Psoas muscle (tissue), 8 donors: ENCODE results near the gene PFAS. TPM values are rescaled to one million over a fixed set of nuclear protein-coding genes. Genes with fewer than 3 reads are reported as not detected.

Experiments used
- ATAC-seq, 4 donors: fragments of 200-7000 bp; cut with Tn5 transposase; one replicate each; pipeline ENCODE4 v1.9.1; 2020; ENCODE audit warnings: moderate library complexity in 3 of 4, mild to moderate bottlenecking in 2 of 4
- DNase-seq, 2 donors: peaks; one replicate each; pipeline ENCODE4 v3.0.0-alpha.2; 2020
- H3K27ac ChIP-seq: fragments of 200-600 bp; one replicate; pipeline ENCODE4 v1.8.0; 2022
- H3K27me3 ChIP-seq, 3 donors: fragments of 200-600 bp in 1 of 3; one replicate each; pipeline versions ENCODE4 v1.6.1 to v1.8.0; 2013 to 2022; ENCODE audit warnings: low read length in 2 of 3, mild to moderate bottlenecking in 2 of 3, moderate library complexity in 1 of 3; ENCODE audit not compliant: insufficient read depth in 3 of 3
- H3K36me3 ChIP-seq, 2 donors: fragments of 200-600 bp in 1 of 2; one replicate each; pipeline versions ENCODE4 v1.6.1 to v1.8.0; 2013 to 2022; ENCODE audit warnings: low read depth in 1 of 2, mild to moderate bottlenecking in 1 of 2, moderate library complexity in 1 of 2; ENCODE audit not compliant: insufficient read depth in 1 of 2
- H3K4me1 ChIP-seq: fragments of 200-600 bp; one replicate; pipeline ENCODE4 v1.8.0; 2022
- H3K4me3 ChIP-seq: fragments of 200-600 bp; one replicate; pipeline ENCODE4 v1.8.0; 2022; ENCODE audit warnings: mild to moderate bottlenecking
- H3K9me3 ChIP-seq: fragments of 200-600 bp; one replicate; pipeline ENCODE4 v1.8.0; 2022
- WGBS, 3 donors: extraction: QIAGEN DNeasy Blood & Tissue Kit; methylation state at CpG; one replicate each; pipeline versions ENCODE4 v1.1.6 to v1.1.7; 2013; 5-methylcytosine and 5-hydroxymethylcytosine counted together
- intact Hi-C, 2 donors: fragments of 100-400 bp; cut with DNase I; formaldehyde crosslinking; loops; one replicate each; pipeline versions ENCODE4 v1.11.0 to v1.14.2; 2022
- polyA plus RNA-seq, 3 donors: library from polyadenylated mRNA; stranded (reverse); fragments of 200-250 nt; gene quantifications; one replicate each; pipeline ENCODE4 v1.2.3, GENCODE V29; 2013
- total RNA-seq, 4 donors: library from RNA; stranded (reverse); fragmentation: NEBNext Ultra II Directional in 2 of 4; extraction: Animal tissue kit (Norgen Biotek cat#: 25700) in 2 of 4; gene quantifications; one replicate each; pipeline versions ENCODE4 v1.2.1 to v1.2.4, GENCODE V29; 2021 to 2023
- TF ChIP-seq, protein P1 (sequence below): fragments of 200-600 bp; IDR thresholded peaks from one replicate; pipeline ENCODE4 v1.8.0; 2022; ENCODE audit warnings: antibody characterized with exemption
- donor health status: healthy with polysubstance abuse.
- donor health status: DM: no; HTN: no; CAD: no; lungs with moderate emphysema.
- donor health status: Bipolar disorder and iron deficiency.
- donor health status: healthy.
- donor health status: DM: yes; HTN: yes; CAD: no.
- donor health status: DM: no; HTN: no; CAD: no.
- donor health status: DM: no; HTN: no; CAD: no.
- donor health status: DM: yes; HTN: yes; CAD: no.

The PFAS gene
- total and polyA plus RNA-seq, 7 donors: 4.9 to 15.6 (median 10.7) TPM

GRCh38 chr17:8272421-8272820 lies 23.3 kb downstream of the PFAS start:
- Histone ChIP-seq H3K36me3 (peaks cover 0 to 25% of the 10 kb centered on the region in 2 donors), H3K27ac (no peak overlapping the region), H3K4me1 (no peaks in the 10 kb centered on the region), H3K4me3 (no peak overlapping the region), H3K9me3 (no peaks in the 10 kb centered on the region), H3K27me3 (no peaks in the 10 kb centered on the region)
- DNase-seq (no peak), ATAC-seq (no peak)
- TF ChIP-seq, protein P1, sequence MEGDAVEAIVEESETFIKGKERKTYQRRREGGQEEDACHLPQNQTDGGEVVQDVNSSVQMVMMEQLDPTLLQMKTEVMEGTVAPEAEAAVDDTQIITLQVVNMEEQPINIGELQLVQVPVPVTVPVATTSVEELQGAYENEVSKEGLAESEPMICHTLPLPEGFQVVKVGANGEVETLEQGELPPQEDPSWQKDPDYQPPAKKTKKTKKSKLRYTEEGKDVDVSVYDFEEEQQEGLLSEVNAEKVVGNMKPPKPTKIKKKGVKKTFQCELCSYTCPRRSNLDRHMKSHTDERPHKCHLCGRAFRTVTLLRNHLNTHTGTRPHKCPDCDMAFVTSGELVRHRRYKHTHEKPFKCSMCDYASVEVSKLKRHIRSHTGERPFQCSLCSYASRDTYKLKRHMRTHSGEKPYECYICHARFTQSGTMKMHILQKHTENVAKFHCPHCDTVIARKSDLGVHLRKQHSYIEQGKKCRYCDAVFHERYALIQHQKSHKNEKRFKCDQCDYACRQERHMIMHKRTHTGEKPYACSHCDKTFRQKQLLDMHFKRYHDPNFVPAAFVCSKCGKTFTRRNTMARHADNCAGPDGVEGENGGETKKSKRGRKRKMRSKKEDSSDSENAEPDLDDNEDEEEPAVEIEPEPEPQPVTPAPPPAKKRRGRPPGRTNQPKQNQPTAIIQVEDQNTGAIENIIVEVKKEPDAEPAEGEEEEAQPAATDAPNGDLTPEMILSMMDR: no peak
- WGBS, 3 donors: 79 to 88% (median 81%) methylated on average over 1 of the region's 1 CpG
- intact Hi-C loops: no loop called here

DNA sequence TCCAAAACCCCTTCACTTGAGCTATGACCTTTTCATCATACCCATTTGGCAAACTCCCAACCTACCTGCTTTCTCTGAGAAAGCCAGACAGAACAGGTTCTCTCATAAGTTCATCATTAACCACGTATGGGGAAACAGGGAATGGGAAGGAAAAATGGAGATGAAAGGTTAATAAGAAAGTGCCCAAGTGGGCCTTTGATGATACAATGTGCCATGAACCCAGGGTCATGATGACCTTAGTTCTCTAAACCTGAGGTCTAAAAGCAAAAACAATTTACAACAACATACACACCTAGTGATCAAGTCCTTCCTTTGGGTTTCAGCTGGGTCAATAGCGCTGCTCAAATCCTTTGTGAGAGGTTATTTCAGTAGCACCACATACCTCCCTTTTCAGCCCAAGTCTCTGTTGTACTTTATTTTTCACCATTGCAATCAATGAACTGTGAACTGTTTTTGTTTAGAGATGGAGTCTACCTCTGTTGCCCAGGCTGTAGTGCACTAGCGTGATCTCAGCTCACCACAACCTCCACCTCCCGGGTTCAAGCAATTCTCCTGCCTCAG lies 24.9 kb downstream of the PFAS start:
- 82 to 94% (median 91%) methylated on average over 4 of the region's 4 CpGs for WGBS, 3 donors
- peaks cover 0 to 15% of the 10 kb centered on the region in 2 donors for H3K36me3 ChIP-seq
- intact Hi-C loops: no loop called here
- no peaks in the 10 kb centered on the region for H3K27me3 ChIP-seq
- no peaks in the 10 kb centered on the region for H3K4me1 ChIP-seq
- H3K9me3 ChIP-seq: no peaks in the 10 kb centered on the region
- DNase-seq: no peak
- no peak overlapping the region for H3K4me3 ChIP-seq
- no peak overlapping the region for H3K27ac ChIP-seq
- no peak for ATAC-seq
- TF ChIP-seq, protein P1: no peak

GRCh38 chr17:8274816-8275215 lies 25.7 kb downstream of the PFAS start:
- H3K27ac ChIP-seq: no peak overlapping the region
- intact Hi-C loops: no loop called here

GRCh38 chr17:8275421-8276290 lies 26.6 kb downstream of the PFAS start:
- Histone ChIP-seq H3K27me3 (no peaks in the 10 kb centered on the region), H3K4me3 (no peak overlapping the region), H3K27ac (no peak overlapping the region), H3K4me1 (no peaks in the 10 kb centered on the region), H3K9me3 (no peaks in the 10 kb centered on the region), H3K36me3 (no peaks in the 10 kb centered on the region)
- 41 to 46% (median 43%) methylated on average over 9 of the region's 9 CpGs for WGBS, 3 donors
- no peak for ATAC-seq
- no peak for DNase-seq
- intact Hi-C loops: no loop called here
- TF ChIP-seq, protein P1: no peak

More at GRCh38 chr17:8274816-8275215, 25.7 kb downstream of the PFAS start:
- Histone ChIP-seq H3K9me3 (no peaks in the 10 kb centered on the region), H3K4me3 (no peak overlapping the region), H3K27me3 (no peaks in the 10 kb centered on the region), H3K4me1 (no peaks in the 10 kb centered on the region), H3K36me3 (peaks cover 0 to 6% of the 10 kb centered on the region in 2 donors)
- DNase-seq (no peak), ATAC-seq (no peak)
- TF ChIP-seq, protein P1: no peak
- 80 to 87% (median 87%) methylated on average over 5 of the region's 5 CpGs for WGBS, 3 donors
